Central memory CD4-positive, alpha-beta T cell (primary cell): ENCODE data around the gene HOXB6.

Experiments
- DNase-seq: peaks from one replicate; pipeline ENCODE4 v3.0.0; 2022

The HOXB6 gene

GRCh38 chr17:48593840-48594537 is 10.8 kb downstream of the HOXB6 start:
- peak; percentile 77 for DNase-seq

- no peak for DNase-seq
Observed at GRCh38 chr17:48593126-48593829, 11.5 kb downstream of the HOXB6 start, which contains the start of gene HOXB5. TSS of gene HOXB5 (minus strand) at chr17:48593779. CDS start at chr17:48593682, 97 bp downstream.

GRCh38 chr17:48592577-48592976 is 12.2 kb downstream of the HOXB6 start:
- no peak for DNase-seq

- no peak for DNase-seq
Observed at GRCh38 chr17:48592057-48592514, 12.7 kb downstream of the HOXB6 start.

GRCh38 chr17:48591255-48592056 is 13.3 kb downstream of the HOXB6 start:
- no peak for DNase-seq

GRCh38 chr17:48590607-48591161 is 14.1 kb downstream of the HOXB6 start:
- DNase-seq: no peak

GRCh38 chr17:48589831-48590606 is 14.8 kb downstream of the HOXB6 start, which contains the start of gene HOXB3:
TSS of gene HOXB3 (minus strand) at chr17:48590241. CDS start at chr17:48552474, 37,767 bp downstream.
- DNase-seq: no peak

- no peak for DNase-seq
Observed at GRCh38 chr17:48589060-48589830, 15.5 kb downstream of the HOXB6 start.

- no peak for DNase-seq
Observed at GRCh38 chr17:48588528-48588927, 16.3 kb downstream of the HOXB6 start.

GRCh38 chr17:48588074-48588415 is 16.7 kb downstream of the HOXB6 start:
- no peak for DNase-seq

GRCh38 chr17:48587276-48588073 is 17.3 kb downstream of the HOXB6 start:
- no peak for DNase-seq

- DNase-seq: no peak
Observed at GRCh38 chr17:48586355-48587258, 18.2 kb downstream of the HOXB6 start.

GRCh38 chr17:48584223-48584741 is 20.5 kb downstream of the HOXB6 start:
- no peak for DNase-seq

GRCh38 chr17:48583708-48584222 is 21.0 kb downstream of the HOXB6 start:
- DNase-seq: no peak

- no peak for DNase-seq
Observed at GRCh38 chr17:48582750-48583069, 22.1 kb downstream of the HOXB6 start.

- DNase-seq: no peak
Observed at GRCh38 chr17:48579760-48580554, 24.8 kb downstream of the HOXB6 start.

- no peak for DNase-seq
Observed at GRCh38 chr17:48579471-48579759, 25.4 kb downstream of the HOXB6 start.
